CD4-positive, alpha-beta T cell treated with Interleukin-17A for 4 hours (primary cell): ENCODE results near the gene FAM168A.
"Not testable (repeated sequence)": the region's sequence is repeated elsewhere in the genome, so short reads cannot be mapped to it uniquely, and the experiment has no call there.

Experiments used
- DNase-seq: peaks from one replicate; pipeline ENCODE4 v3.0.0-alpha.2; 2020; ENCODE audit warnings: mixed read lengths

Gene FAM168A

DNA sequence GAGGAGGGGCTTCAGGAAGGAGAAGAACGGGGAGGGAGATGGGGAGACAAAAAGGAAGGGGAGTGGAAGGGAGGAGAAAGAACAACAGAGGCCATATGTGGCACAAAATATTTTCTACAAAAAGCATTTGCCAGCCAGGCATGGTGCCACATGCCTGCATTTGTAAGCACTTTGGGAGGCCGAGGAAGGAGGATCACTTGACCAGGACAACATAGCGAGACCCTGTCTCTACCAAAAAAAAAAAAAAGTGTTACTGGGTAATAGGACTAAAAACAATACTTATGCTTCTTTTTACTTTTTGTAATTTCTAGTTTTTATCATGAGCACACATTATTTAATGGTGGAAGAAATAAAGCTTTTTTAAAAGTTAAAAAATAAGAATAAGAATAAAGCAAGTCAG is 5.3 kb downstream of the FAM168A start:
- no peak for DNase-seq

DNA sequence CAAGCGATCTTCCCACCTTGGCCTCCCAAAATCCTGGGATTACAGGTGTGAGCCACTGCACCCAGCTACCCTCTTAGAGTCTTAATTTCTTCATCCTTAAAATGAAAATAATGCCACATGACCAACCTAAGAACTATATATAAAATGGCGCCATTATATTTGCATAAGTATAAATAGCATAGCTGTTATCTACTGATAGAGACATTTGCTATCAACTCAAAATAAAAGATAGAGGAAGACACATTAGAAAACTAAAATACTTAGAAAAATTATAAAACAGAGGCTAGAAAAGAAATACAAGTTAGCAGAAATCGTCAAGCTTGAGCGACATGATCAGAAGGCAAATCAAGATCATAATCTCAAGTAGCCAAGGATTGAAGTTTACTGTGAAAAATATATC is 6.2 kb downstream of the FAM168A start:
- DNase-seq = no peak

GRCh38 chr11:73590991-73591390 is 6.9 kb downstream of the FAM168A start:
- DNase-seq = no peak

DNA sequence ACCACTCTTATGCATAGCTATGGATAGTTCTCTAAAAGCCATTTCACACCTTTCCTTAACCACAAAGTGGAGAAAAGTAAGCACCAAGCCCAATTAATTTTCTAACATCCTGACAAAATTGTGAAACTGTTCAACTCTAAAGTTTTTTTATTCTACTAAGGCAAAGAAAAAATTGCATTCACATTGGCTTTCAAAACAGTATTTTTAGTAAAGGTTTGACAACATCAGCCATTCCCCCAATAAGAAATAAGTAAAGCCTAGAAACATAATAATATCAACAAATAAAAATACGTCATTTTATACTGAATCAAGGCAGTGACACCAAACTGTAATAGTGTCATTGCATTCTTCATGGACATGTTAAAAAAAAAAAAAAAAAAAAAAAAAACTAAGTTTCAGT is 11.1 kb downstream of the FAM168A start:
- DNase-seq = no peak

- no peak for DNase-seq
These were observed 11.9 kb downstream of the FAM168A start for GRCh38 chr11:73585834-73586575.

DNA sequence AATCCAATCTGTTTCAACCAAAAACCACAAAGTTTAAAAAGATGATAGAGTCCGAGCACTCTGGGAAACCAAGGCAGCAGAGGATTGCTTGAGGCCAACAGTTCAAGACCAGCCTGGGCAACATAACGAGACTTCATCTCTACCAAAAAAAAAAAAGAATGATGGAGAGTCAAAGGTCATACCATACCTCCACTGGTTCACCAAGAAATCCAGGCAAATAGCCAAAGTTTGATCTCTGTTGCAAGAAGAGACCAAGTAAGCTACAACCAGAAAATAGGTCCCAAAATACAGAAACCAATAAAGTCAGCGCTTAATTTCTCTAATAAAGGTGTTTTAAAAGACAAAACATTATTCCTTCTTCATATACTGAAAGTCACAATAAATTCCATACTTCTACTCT is 13.1 kb downstream of the FAM168A start:
- no peak for DNase-seq

DNA sequence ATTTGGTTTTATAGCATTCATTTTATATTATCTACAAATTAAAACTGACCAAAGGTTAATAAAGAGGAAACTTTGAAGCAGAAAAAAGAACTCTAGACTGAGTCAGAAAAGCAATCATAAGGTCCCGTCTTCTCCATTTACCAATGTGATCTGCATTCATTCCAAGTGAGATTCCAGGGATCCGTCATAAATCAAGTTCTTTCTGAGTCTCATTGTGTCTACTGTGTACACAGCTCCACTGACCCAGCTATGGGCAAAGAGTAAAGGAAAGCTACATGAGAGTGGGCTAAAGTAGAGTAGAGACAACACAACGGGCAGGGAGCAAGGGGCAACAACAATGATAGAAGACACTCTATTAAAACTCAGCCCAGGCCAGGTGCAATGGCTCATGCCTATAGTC is 15.3 kb downstream of the FAM168A start:
- DNase-seq = no peak

GRCh38 chr11:73580749-73581148 is 17.2 kb downstream of the FAM168A start:
- DNase-seq = not testable (repeated sequence)

DNA sequence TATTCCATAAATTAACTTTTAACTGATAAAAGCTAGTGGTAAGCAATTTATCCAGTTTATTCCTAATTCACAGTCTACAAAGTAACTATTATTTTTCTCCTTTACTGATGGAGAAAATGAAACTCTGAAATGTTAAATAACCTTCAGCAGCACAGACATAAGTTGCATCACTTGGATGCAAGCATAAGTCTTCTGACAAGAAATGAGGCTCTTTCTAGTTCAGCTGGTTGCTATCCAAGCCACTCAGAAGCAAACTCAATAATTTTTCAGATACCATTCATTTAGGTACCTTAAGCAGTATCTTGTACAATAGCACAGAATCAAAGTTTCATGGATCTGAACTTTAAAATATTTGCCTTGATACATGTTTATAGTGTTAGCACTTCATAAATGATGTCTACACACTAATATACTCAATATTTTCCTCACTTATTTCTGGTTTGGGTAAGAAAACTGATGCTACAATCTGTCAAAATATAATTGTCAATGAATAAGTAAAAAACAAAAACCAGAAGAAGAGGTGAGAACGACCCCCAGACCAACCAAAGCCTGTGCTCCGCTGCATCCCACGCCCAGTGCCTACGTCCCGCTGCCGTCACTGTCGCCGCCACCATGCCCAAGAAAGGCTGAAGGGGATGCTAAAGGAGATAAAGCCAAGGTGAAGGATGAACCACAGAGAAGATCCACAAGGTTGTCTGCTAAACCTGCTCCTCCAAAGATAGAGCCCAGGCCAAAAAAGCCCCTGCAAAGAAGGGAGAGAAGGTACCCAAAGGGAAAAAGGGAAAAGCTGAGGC is 18.1 kb downstream of the FAM168A start:
- DNase-seq = no peak

- no peak for DNase-seq
These were observed 19.2 kb downstream of the FAM168A start for GRCh38 chr11:73578592-73579185.

GRCh38 chr11:73577496-73577917 is 20.4 kb downstream of the FAM168A start:
- DNase-seq = no peak

DNA sequence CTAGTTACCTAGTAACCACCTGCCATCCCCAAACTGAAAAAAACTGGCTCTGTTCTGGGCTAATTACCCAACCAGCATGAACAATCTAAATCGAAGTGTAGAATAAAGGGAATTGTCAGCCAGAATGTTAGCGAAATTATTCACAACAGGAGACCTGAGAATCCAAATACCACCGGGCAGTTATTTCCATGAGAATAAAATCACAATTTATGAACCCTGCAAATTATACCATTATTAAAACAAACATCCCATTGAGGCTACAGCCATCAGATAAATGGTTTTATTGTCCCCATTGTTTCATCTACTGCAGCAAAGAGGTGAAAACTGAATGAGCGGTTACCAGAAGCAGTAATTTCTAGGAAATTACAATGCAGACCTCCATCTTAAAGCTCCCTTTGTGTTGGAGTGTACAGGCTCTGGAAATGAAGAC is 21.7 kb downstream of the FAM168A start:
- no peak for DNase-seq

DNA sequence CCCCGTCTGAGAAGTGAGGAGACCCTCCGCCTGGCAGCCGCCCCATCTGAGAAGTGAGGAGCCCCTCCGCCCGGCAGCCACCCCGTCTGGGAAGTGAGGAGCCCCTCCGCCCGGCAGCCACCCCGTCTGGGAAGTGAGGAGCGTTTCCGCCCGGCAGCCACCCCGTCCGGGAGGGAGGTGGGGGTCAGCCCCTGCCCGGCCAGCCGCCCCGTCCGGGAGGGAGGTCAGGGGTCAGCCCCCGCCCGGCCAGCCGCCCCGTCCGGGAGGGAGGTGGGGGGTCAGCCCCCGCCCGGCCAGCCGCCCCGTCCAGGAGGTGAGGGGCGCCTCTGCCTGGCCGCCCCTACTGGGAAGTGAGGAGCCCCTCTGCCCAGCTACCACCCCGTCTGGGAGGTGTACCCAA is 25.9 kb downstream of the FAM168A start:
- not testable (repeated sequence) for DNase-seq

GRCh38 chr11:73570415-73571114 is 27.3 kb downstream of the FAM168A start:
- no peak for DNase-seq

GRCh38 chr11:73566977-73567755 is 30.7 kb downstream of the FAM168A start:
- DNase-seq = no peak

- no peak for DNase-seq
These were observed 31.5 kb downstream of the FAM168A start for GRCh38 chr11:73566422-73566821.

GRCh38 chr11:73565804-73566203 is 32.1 kb downstream of the FAM168A start:
- no peak for DNase-seq

DNA sequence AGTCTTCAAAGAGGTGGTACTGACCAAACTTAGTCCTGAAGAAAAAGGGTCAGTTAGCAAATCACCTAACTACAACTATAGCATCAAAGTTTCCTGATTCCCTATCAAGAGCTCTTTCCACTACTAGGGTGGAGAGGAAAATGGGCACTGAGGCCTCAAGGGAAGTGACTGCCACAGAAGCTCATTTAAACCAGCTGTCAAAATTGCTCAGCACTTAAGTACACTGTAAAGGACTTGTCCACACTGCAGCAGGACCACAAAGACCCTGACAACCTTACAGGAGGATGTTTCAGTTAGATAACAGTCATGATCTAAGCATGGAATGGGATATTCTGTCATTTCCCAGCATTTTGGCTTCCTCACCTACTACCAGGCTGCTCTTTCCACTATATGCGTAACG is 33.0 kb downstream of the FAM168A start:
- no peak for DNase-seq

- DNase-seq = no peak
These were observed 34.2 kb downstream of the FAM168A start for GRCh38 chr11:73563539-73564200.

- DNase-seq = no peak
These were observed 38.2 kb downstream of the FAM168A start for GRCh38 chr11:73559743-73560142.

GRCh38 chr11:73556966-73557365 is 40.9 kb downstream of the FAM168A start:
- DNase-seq = no peak

GRCh38 chr11:73555615-73556014 is 42.3 kb downstream of the FAM168A start:
- no peak for DNase-seq
